SK-N-SH (cell line): ENCODE results near the gene PLXNA4. TPM values are rescaled to one million over a fixed set of nuclear protein-coding genes. Genes with fewer than 3 reads are reported as not detected.

Experiments used
- CTCF ChIA-PET: fragments of 300-600, 350-600 bp; formaldehyde crosslinking; extraction: SDS; loops from one replicate; lab custom pipeline; 2021; lab: Yijun Ruan, JAX
- POLR2A ChIA-PET: fragments of 350-600 bp; sonication (Branson Sonifier 250); formaldehyde crosslinking; extraction: SDS; loops from one replicate; lab custom pipeline; 2020; ENCODE audit warnings: antibody characterized with exemption, inconsistent platforms; lab: Yijun Ruan, JAX
- DNase-seq: peaks from one replicate; pipeline ENCODE4 v3.0.0; 2012
- H2AFZ ChIP-seq: fragments of 200-600 bp; sonication (generic); 2 replicates; pipeline ENCODE4 v1.8.1; 2016; ENCODE audit warnings: antibody characterized with exemption, mild to moderate bottlenecking, low read depth
- H3F3A ChIP-seq: fragments of 200-600 bp; sonication (generic); replicated peaks from 2 replicates; pipeline ENCODE3; 2016; ENCODE audit warnings: antibody characterized with exemption, mild to moderate bottlenecking; ENCODE audit not compliant: insufficient read depth
- H3K27ac ChIP-seq, 2 experiments: fragments of 200-500 bp in 1 of 2; fragments of 200-600 bp in 1 of 2; sonication (Bioruptor generic) in 1 of 2; sonication (generic), shearing (Covaris generic) in 1 of 2; 2 replicates each; pipeline versions ENCODE4 v1.5.1 to v1.6.1; 2014 to 2016; ENCODE audit warnings: low read depth in 2 of 2, inconsistent platforms in 1 of 2, low read length in 1 of 2, mild to moderate bottlenecking in 1 of 2, mixed read lengths in 1 of 2
- H3K27me3 ChIP-seq: fragments of 200-600 bp; sonication (generic), shearing (Covaris generic); 2 replicates; pipeline ENCODE4 v1.6.1; 2016; ENCODE audit warnings: mixed run types; ENCODE audit not compliant: insufficient read depth
- H3K36me3 ChIP-seq, 2 experiments: fragments of 200-500 bp in 1 of 2; fragments of 200-600 bp in 1 of 2; sonication (Bioruptor generic) in 1 of 2; sonication (generic) in 1 of 2; replicated peaks in 1 of 2; 2 replicates each; pipeline versions ENCODE3 to v1.5.1; 2014 to 2016; ENCODE audit warnings: low read length in 1 of 2, mild to moderate bottlenecking in 1 of 2; ENCODE audit not compliant: insufficient read depth in 2 of 2, control insufficient read depth in 1 of 2
- H3K4me1 ChIP-seq, 2 experiments: fragments of 200-500 bp in 1 of 2; fragments of 200-600 bp in 1 of 2; sonication (Bioruptor generic) in 1 of 2; sonication (generic), shearing (Covaris generic) in 1 of 2; 2 replicates each; pipeline versions ENCODE4 v1.5.1 to v1.6.1; 2014 to 2016; ENCODE audit warnings: low read depth in 1 of 2, low read length in 1 of 2, mixed run types in 1 of 2; ENCODE audit not compliant: insufficient read depth in 2 of 2, control insufficient read depth in 1 of 2
- H3K4me2 ChIP-seq: fragments of 200-600 bp; sonication (generic), shearing (Covaris generic); 2 replicates; pipeline ENCODE4 v1.6.1; 2017; ENCODE audit warnings: mixed run types
- H3K4me3 ChIP-seq, 2 experiments: fragments of 200-500 bp in 1 of 2; fragments of 200-600 bp in 1 of 2; sonication (Bioruptor generic) in 1 of 2; sonication (generic), shearing (Covaris generic) in 1 of 2; 2 replicates each; pipeline versions ENCODE4 v1.5.1 to v1.8.1; 2014 to 2016; ENCODE audit warnings: low read depth in 2 of 2, inconsistent platforms in 1 of 2, low read length in 1 of 2, mild to moderate bottlenecking in 1 of 2, mixed read lengths in 1 of 2, moderate library complexity in 1 of 2
- H3K79me2 ChIP-seq: fragments of 200-600 bp; sonication (generic); 2 replicates; pipeline ENCODE4 v1.8.1; 2017; ENCODE audit warnings: mild to moderate bottlenecking; ENCODE audit not compliant: insufficient read depth
- H3K9ac ChIP-seq: fragments of 200-600 bp; sonication (generic); 2 replicates; pipeline ENCODE4 v1.6.1; 2017; ENCODE audit warnings: mixed run types
- H3K9me2 ChIP-seq: fragments of 200-600 bp; sonication (generic); 2 replicates; pipeline ENCODE4 v1.6.1; 2017; ENCODE audit warnings: mixed run types
- H3K9me3 ChIP-seq: fragments of 200-600 bp; sonication (generic); 2 replicates; pipeline ENCODE4 v1.6.1; 2017; ENCODE audit warnings: mixed run types, mild to moderate bottlenecking, moderate library complexity
- H4K20me1 ChIP-seq: fragments of 200-600 bp; sonication (generic); 2 replicates; pipeline ENCODE4 v1.6.1; 2017; ENCODE audit warnings: mild to moderate bottlenecking, mixed run types; ENCODE audit not compliant: insufficient read depth
- CHD2 ChIP-seq: fragments of 150-350 bp; IDR thresholded peaks from 2 replicates; pipeline ENCODE4 v1.6.1; 2018; ENCODE audit warnings: low read length; ENCODE audit not compliant: partially characterized antibody
- ELF1 ChIP-seq: IDR thresholded peaks from 2 replicates; pipeline ENCODE4 v1.4.0; 2012
- EP300 ChIP-seq, 2 experiments: IDR thresholded peaks; 2 replicates each; pipeline versions ENCODE4 v1.4.0 to v1.6.1; 2012; ENCODE audit warnings: borderline replicate concordance in 1 of 2, low read depth in 1 of 2, low read length in 1 of 2
- FOSL2 ChIP-seq: IDR thresholded peaks from 2 replicates; pipeline ENCODE4 v1.4.0; 2012; ENCODE audit warnings: low read depth, mild to moderate bottlenecking, moderate library complexity, borderline replicate concordance
- FOXM1 ChIP-seq: IDR thresholded peaks from 2 replicates; pipeline ENCODE4 v1.4.0; 2012; ENCODE audit warnings: low read depth, mild to moderate bottlenecking
- JUND ChIP-seq: IDR thresholded peaks from 2 replicates; pipeline ENCODE4 v1.4.0; 2012
- MAX ChIP-seq: IDR thresholded peaks from 2 replicates; pipeline ENCODE4 v1.4.0; 2012; ENCODE audit warnings: low read depth
- POLR2AphosphoS5 ChIP-seq: IDR thresholded peaks from 2 replicates; pipeline ENCODE4 v1.6.1; 2012; ENCODE audit warnings: low read depth, low read length
- RCOR1 ChIP-seq: fragments of 150-350 bp; IDR thresholded peaks from 2 replicates; pipeline ENCODE4 v1.6.1; 2017; ENCODE audit warnings: antibody characterized with exemption, low read length
- REST ChIP-seq: IDR thresholded peaks from 2 replicates; pipeline ENCODE4 v1.6.1; 2012; ENCODE audit warnings: mild to moderate bottlenecking, low read depth, low read length, moderate library complexity
- USF1 ChIP-seq: IDR thresholded peaks from 2 replicates; pipeline ENCODE4 v1.4.0; 2012; ENCODE audit warnings: low read depth, borderline replicate concordance
- ZBTB33 ChIP-seq: IDR thresholded peaks from 2 replicates; pipeline ENCODE4 v1.4.0; 2012; ENCODE audit warnings: low read depth, borderline replicate concordance
- WGBS: methylation state at CpG from one replicate; pipeline ENCODE4 v1.1.6; 2017; ENCODE audit warnings: low lambda C conversion rate; 5-methylcytosine and 5-hydroxymethylcytosine counted together
- polyA plus RNA-seq, 3 experiments: library from polyadenylated mRNA; depleted of rRNA; stranded (reverse); fragments of >200 nt; gene quantifications; 2 replicates each; pipeline ENCODE4 v1.2.3, GENCODE V29; 2012

Gene PLXNA4
- polyA plus RNA-seq, 1 of the 3 experiments (the other 2 are of a cell fraction) = 2.4 TPM

GRCh38 chr7:132351954-132352499 lies 224.2 kb downstream of the PLXNA4 start:
- Histone ChIP-seq H3K4me2 (peak overlapping the region; percentile 17; the same call in 1 of the 2 replicates), H2AFZ (no peak overlapping the region), H4K20me1 (no peaks in the 10 kb centered on the region), H3K9ac (no peak overlapping the region), H3K27ac (peak overlapping the region in 1 of 2 experiments; percentile 28; a peak in 1 of 4 replicates), H3K9me2 (no peaks in the 10 kb centered on the region), H3F3A (no peaks in the 10 kb centered on the region), H3K36me3 (no peaks in the 10 kb centered on the region), H3K4me3 (no peak overlapping the region), H3K4me1 (peaks cover 10 to 52% of the 10 kb centered on the region in 2 experiments; a peak in 3 of 4 replicates), H3K27me3 (0 out of 2 replicates have a peak, but pooled peaks cover 9% of the 10 kb centered on the region), H3K79me2 (no peaks in the 10 kb centered on the region), H3K9me3 (no peaks in the 10 kb centered on the region)
- DNase-seq = no peak
- TF ChIP-seq EP300 (IDR thresholded peaks at IDR 0.05; ENCODE audit: borderline replicate concordance in 1 of 2, low read depth in 1 of 2, low read length in 1 of 2) = no peak
- TF ChIP-seq FOXM1 = no peak
- no peak for TF ChIP-seq JUND
- TF ChIP-seq REST = no peak
- TF ChIP-seq CHD2 = no peak
- no peak for TF ChIP-seq ZBTB33
- TF ChIP-seq MAX = no peak
- TF ChIP-seq RCOR1 = no peak
- TF ChIP-seq POLR2AphosphoS5 = no peak
- TF ChIP-seq FOSL2 = no peak
- no peak for TF ChIP-seq ELF1
- TF ChIP-seq USF1 = no peak
- ChIA-PET CTCF (interaction anchor here (1.2 to 2.3 kb wide), 4 partner anchors 10 to 228 kb away, joined by 3 to 9 read pairs (median 6); no protein-coding TSS in a partner anchor), POLR2A (no interaction called here)
- WGBS = 37% methylated on average over 7 of the region's 12 CpGs
